Measurements from ENCODE around the gene SNX3. TPM values are rescaled to one million over a fixed set of nuclear protein-coding genes. Genes with fewer than 3 reads are reported as not detected.

The SNX3 gene
- total and polyA plus RNA-seq, 4 donors, result 124 to 245 (median 171) TPM

DNA sequence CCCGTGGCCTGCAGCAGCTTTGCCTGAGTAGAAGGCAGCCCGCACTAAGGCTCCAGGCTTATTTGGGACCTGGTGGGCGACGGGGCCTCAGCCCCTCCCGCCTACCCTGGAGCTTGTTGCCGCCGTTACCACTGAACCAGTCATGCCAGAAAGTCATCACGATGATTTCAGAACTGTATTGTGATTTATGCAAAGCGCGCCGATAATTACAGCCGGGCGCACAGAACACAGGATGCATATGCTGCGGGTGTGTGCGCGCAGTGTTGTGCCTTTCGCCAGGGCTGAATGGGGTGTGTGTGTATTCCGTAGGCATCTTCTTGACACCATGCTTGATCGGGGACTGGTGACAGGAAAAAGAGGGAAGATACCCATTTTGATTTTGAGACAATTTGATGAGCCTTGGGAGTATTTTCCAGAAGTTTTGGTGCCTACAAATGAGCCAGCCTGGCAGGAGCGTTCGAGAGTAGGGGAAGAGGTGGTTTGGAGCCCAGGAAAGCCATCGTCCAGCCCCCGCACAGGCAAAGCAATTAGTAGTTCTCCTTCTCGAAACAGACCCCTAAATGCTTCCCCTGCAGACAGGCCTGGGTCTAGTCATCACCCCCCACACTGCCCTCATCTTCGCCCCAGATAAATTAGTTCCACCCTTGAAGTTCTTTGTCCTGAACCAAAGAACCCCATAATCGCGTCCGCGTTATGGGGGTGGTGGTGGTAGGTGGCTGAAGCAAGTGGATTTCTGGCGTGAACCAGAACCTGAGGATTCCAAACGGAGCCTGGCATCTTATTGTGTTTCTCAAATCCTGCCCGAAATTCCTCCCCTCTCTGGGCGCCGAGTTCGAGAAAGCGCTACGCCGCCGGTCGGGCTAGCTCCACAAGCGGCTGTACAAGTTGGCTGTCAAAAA is 96.9 kb downstream of the SNX3 start:
- Histone ChIP-seq H3K9ac (ENCODE audit: insufficient read depth in 1 of 2, low read length in 2 of 2) (no peak overlapping the region), H3K9me3 (ENCODE audit: control insufficient read depth in 4 of 4, insufficient read depth in 3 of 4, low read length in 3 of 4) (peaks cover 0 to 5% (median 0%) of the 10 kb centered on the region in 4 donors), H3K27me3 (ENCODE audit: control insufficient read depth in 3 of 3, insufficient read depth in 3 of 3, low read length in 2 of 3) (peaks cover 15 to 97% (median 94%) of the 10 kb centered on the region in 3 donors), H3K4me1 (ENCODE audit: control insufficient read depth in 5 of 5, insufficient read depth in 5 of 5, low read length in 5 of 5) (peaks cover 0 to 40% (median 7%) of the 10 kb centered on the region in 5 donors), H3K36me3 (ENCODE audit: control insufficient read depth in 4 of 4, insufficient read depth in 4 of 4, low read length in 4 of 4) (no peaks in the 10 kb centered on the region), H3K27ac (ENCODE audit: low read depth in 1 of 2, low read length in 1 of 2) (no peak overlapping the region), H3K4me3 (no peak overlapping the region)
- WGBS, 2 donors, result 6 to 8% methylated on average over 41 of the region's 41 CpGs
- ATAC-seq (ENCODE audit: insufficient read depth, low FRiP score) (no peak), DNase-seq (no peak)
- TF ChIP-seq, protein P1, sequence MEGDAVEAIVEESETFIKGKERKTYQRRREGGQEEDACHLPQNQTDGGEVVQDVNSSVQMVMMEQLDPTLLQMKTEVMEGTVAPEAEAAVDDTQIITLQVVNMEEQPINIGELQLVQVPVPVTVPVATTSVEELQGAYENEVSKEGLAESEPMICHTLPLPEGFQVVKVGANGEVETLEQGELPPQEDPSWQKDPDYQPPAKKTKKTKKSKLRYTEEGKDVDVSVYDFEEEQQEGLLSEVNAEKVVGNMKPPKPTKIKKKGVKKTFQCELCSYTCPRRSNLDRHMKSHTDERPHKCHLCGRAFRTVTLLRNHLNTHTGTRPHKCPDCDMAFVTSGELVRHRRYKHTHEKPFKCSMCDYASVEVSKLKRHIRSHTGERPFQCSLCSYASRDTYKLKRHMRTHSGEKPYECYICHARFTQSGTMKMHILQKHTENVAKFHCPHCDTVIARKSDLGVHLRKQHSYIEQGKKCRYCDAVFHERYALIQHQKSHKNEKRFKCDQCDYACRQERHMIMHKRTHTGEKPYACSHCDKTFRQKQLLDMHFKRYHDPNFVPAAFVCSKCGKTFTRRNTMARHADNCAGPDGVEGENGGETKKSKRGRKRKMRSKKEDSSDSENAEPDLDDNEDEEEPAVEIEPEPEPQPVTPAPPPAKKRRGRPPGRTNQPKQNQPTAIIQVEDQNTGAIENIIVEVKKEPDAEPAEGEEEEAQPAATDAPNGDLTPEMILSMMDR (IDR thresholded peaks at IDR 0.05; ENCODE audit: control extremely low read depth, extremely low read depth), result no peak

GRCh38 chr6:108163267-108163643 is 97.6 kb downstream of the SNX3 start:
- WGBS, 2 donors, result 2 to 6% methylated on average over 6 of the region's 6 CpGs
- peaks cover 11 to 99% (median 96%) of the 10 kb centered on the region in 3 donors for H3K27me3 ChIP-seq (ENCODE audit: control insufficient read depth in 3 of 3, insufficient read depth in 3 of 3, low read length in 2 of 3)
- TF ChIP-seq, protein P1 (IDR thresholded peaks at IDR 0.05; ENCODE audit: control extremely low read depth, extremely low read depth), result no peak
- DNase-seq, result no peak
- no peak overlapping the region for H3K27ac ChIP-seq (ENCODE audit: low read depth in 1 of 2, low read length in 1 of 2)
- H3K4me1 ChIP-seq (ENCODE audit: control insufficient read depth in 5 of 5, insufficient read depth in 5 of 5, low read length in 5 of 5), result peaks cover 0 to 35% (median 7%) of the 10 kb centered on the region in 5 donors
- H3K9me3 ChIP-seq (ENCODE audit: control insufficient read depth in 4 of 4, insufficient read depth in 3 of 4, low read length in 3 of 4), result peaks cover 0 to 5% (median 0%) of the 10 kb centered on the region in 4 donors
- ATAC-seq (ENCODE audit: insufficient read depth, low FRiP score), result no peak
- no peaks in the 10 kb centered on the region for H3K36me3 ChIP-seq (ENCODE audit: control insufficient read depth in 4 of 4, insufficient read depth in 4 of 4, low read length in 4 of 4)
- no peak overlapping the region for H3K4me3 ChIP-seq
- H3K9ac ChIP-seq (ENCODE audit: insufficient read depth in 1 of 2, low read length in 2 of 2), result no peak overlapping the region

DNA sequence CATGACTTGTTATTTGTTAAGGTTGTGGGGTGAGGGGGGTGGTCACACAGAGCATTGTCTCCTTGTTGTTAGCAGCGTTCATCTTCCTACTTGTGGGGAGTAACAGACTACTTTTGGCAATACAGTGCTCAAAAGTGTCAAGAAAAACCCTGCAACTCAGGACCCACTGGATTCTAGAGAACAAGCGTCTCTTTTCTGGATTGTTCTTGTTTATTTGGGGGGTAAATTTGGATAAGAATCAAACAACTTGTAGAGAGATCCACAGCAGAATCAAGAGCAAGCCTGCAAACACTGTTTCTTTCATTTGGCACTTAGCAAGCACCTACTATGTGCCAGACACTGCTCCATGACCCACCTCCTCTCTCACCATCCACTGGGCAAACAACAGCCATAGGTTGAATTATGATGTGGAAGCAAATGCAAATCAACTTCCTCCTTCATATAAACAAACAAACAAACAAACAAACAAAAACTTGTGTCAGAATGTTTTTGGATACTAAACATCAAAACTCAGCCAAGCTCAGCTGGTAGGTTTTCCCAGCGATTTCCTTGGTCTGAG is 99.0 kb downstream of the SNX3 start:
- Histone ChIP-seq H3K36me3 (ENCODE audit: control insufficient read depth in 4 of 4, insufficient read depth in 4 of 4, low read length in 4 of 4) (no peaks in the 10 kb centered on the region), H3K9ac (ENCODE audit: insufficient read depth in 1 of 2, low read length in 2 of 2) (no peak overlapping the region), H3K27ac (ENCODE audit: low read depth in 1 of 2, low read length in 1 of 2) (no peak overlapping the region), H3K9me3 (ENCODE audit: control insufficient read depth in 4 of 4, insufficient read depth in 3 of 4, low read length in 3 of 4) (peaks cover 0 to 14% (median 0%) of the 10 kb centered on the region in 4 donors), H3K4me3 (no peak overlapping the region), H3K4me1 (ENCODE audit: control insufficient read depth in 5 of 5, insufficient read depth in 5 of 5, low read length in 5 of 5) (peaks cover 0 to 27% (median 4%) of the 10 kb centered on the region in 5 donors), H3K27me3 (ENCODE audit: control insufficient read depth in 3 of 3, insufficient read depth in 3 of 3, low read length in 2 of 3) (peaks cover 11 to 96% (median 96%) of the 10 kb centered on the region in 3 donors)
- ATAC-seq (ENCODE audit: insufficient read depth, low FRiP score) (no peak), DNase-seq (no peak)
- TF ChIP-seq, protein P1 (IDR thresholded peaks at IDR 0.05; ENCODE audit: control extremely low read depth, extremely low read depth), result no peak
- WGBS, 2 donors, result 9 to 12% methylated on average over 3 of the region's 3 CpGs

Small RNA genes within 50 kb of the gene (small RNA-seq; reads per million reads assigned to genes)
- gene RNA5SP212 (ENCODE audit: low replicate concordance), result not detected
- gene RNU6-1144P (ENCODE audit: low replicate concordance), result not detected
- not detected for gene Z98742.2 (ENCODE audit: low replicate concordance)

Other genes with a start within 250 kb of the SNX3 start
- gene OSTM1, start 186.3 kb downstream of the SNX3 start, total RNA-seq, result 10 to 100 TPM; 18.1 to 64.3 TPM
- 10 to 100 TPM; 18.9 to 33.0 TPM for gene OSTM1, start 186.3 kb downstream of the SNX3 start, polyA plus RNA-seq
- not detected for gene NR2E1, start 95.0 kb downstream of the SNX3 start, total RNA-seq
- under 1 TPM in 1 of 2 donors, not detected in 1; 0.01 TPM for gene NR2E1, start 95.0 kb downstream of the SNX3 start, polyA plus RNA-seq
- 1 to 10 TPM; 8.8 to 9.5 TPM for gene AFG1L, start 34.0 kb upstream of the SNX3 start, total RNA-seq
- 1 to 10 TPM; 2.0 to 2.1 TPM for gene AFG1L, start 34.0 kb upstream of the SNX3 start, polyA plus RNA-seq